PC-3 (cell line): ENCODE data around the gene GAP43. TPM values are rescaled to one million over a fixed set of nuclear protein-coding genes. Genes with fewer than 3 reads are reported as not detected.
"Not testable (repeated sequence)": the region's sequence is repeated elsewhere in the genome, so short reads cannot be mapped to it uniquely, and the experiment has no call there.

Experiments used
- ATAC-seq: fragments of 200-7000 bp; cut with Tn5 transposase; 2 replicates; pipeline ENCODE4 v1.9.1; 2020; ENCODE audit warnings: mild to moderate bottlenecking, moderate library complexity
- BruUV-seq: library from RNA; stranded (reverse); fragments of 400-500 nt; replicated peaks from 2 replicates; lab custom pipeline; 2021; lab: Mats Ljungman, UMichigan
- CTCF ChIA-PET: fragments of 300-600 bp; sonication (Branson Sonifier 250); formaldehyde crosslinking; loops from one replicate; lab custom pipeline; 2022; ENCODE audit warnings: antibody characterized with exemption; lab: Charles Lee
- POLR2A ChIA-PET: fragments of 300-600 bp; sonication (Branson Sonifier 250); formaldehyde crosslinking; loops from one replicate; lab custom pipeline; 2022; ENCODE audit warnings: antibody characterized with exemption; ENCODE audit not compliant: unreplicated experiment; lab: Charles Lee
- DNase-seq: peaks from one replicate; pipeline ENCODE4 v3.0.0-alpha.2; 2015
- H2AFZ ChIP-seq: fragments of 300-600 bp; sonication (generic); 2 replicates; pipeline ENCODE4 v1.6.0; 2016; ENCODE audit warnings: antibody characterized with exemption, low read length
- H3F3A ChIP-seq: fragments of 300-600 bp; sonication (generic); one replicate; pipeline ENCODE4 v1.6.0; 2017; ENCODE audit warnings: antibody characterized with exemption, low read length, control low read depth, mild to moderate bottlenecking; ENCODE audit not compliant: unreplicated experiment
- H3K27ac ChIP-seq: fragments of 300-600 bp; sonication (generic); 2 replicates; pipeline ENCODE4 v1.5.1; 2016; ENCODE audit warnings: mild to moderate bottlenecking, low read length
- H3K27me3 ChIP-seq: fragments of 300-600 bp; sonication (generic); 2 replicates; pipeline ENCODE4 v1.6.1; 2016; ENCODE audit warnings: low read length, mixed read lengths
- H3K36me3 ChIP-seq: fragments of 300-600 bp; sonication (generic); 2 replicates; pipeline ENCODE4 v1.6.1; 2016; ENCODE audit warnings: low read depth, mixed run types, low read length, mixed read lengths
- H3K4me1 ChIP-seq: fragments of 300-600 bp; sonication (generic); 2 replicates; pipeline ENCODE4 v1.5.1; 2016; ENCODE audit warnings: low read length; ENCODE audit not compliant: insufficient read depth
- H3K4me2 ChIP-seq: fragments of 300-600 bp; sonication (generic); 2 replicates; pipeline ENCODE4 v1.6.0; 2016; ENCODE audit warnings: low read length
- H3K4me3 ChIP-seq: fragments of 300-600 bp; sonication (generic); 2 replicates; pipeline ENCODE4 v1.5.1; 2016; ENCODE audit warnings: mild to moderate bottlenecking, low read length, mixed read lengths
- H3K79me2 ChIP-seq: fragments of 300-600 bp; sonication (generic); 2 replicates; pipeline ENCODE4 v1.6.1; 2017; ENCODE audit warnings: low read length, mixed read lengths
- H3K9ac ChIP-seq: fragments of 300-600 bp; sonication (generic); 2 replicates; pipeline ENCODE4 v1.6.0; 2016; ENCODE audit warnings: mild to moderate bottlenecking, low read length
- H3K9me2 ChIP-seq: fragments of 300-600 bp; sonication (generic); replicated peaks from 2 replicates; pipeline ENCODE4 v1.6.1; 2016; ENCODE audit warnings: mixed run types, low read length, mixed read lengths
- H3K9me3 ChIP-seq: fragments of 300-600 bp; sonication (generic); 2 replicates; pipeline ENCODE4 v1.6.1; 2016; ENCODE audit warnings: low read length, mixed read lengths
- H4K20me1 ChIP-seq: fragments of 300-600 bp; sonication (generic); 2 replicates; pipeline ENCODE4 v1.6.1; 2016; ENCODE audit warnings: low read length, mixed read lengths
- EZH2 ChIP-seq: fragments of 300-600 bp; sonication (generic); IDR thresholded peaks from one replicate; pipeline ENCODE4 v1.6.1; 2017; ENCODE audit warnings: antibody characterized with exemption, mild to moderate bottlenecking, low read length; ENCODE audit not compliant: unreplicated experiment
- EZH2phosphoT487 ChIP-seq: fragments of 300-600 bp; sonication (generic); IDR thresholded peaks from 2 replicates; pipeline ENCODE4 v1.6.1; 2018; ENCODE audit warnings: mild to moderate bottlenecking, antibody characterized with exemption, low read length, borderline replicate concordance
- intact Hi-C: fragments of 100-400 bp; cut with micrococcal nuclease; formaldehyde crosslinking; loops from 2 replicates; pipeline ENCODE4 v1.9.0; 2023
- total RNA-seq: library from RNA; depleted of rRNA; stranded (reverse); fragments of >200 nt; gene quantifications from 2 replicates; pipeline ENCODE4 v1.2.3, GENCODE V29; 2014
- TF ChIP-seq, protein P1 (sequence below): fragments of 300-600 bp; sonication (generic); conservative IDR thresholded peaks from 2 replicates; pipeline ENCODE4 v1.5.1; 2017; ENCODE audit warnings: antibody characterized with exemption, low read depth, mild to moderate bottlenecking, low read length

Gene GAP43
- total RNA-seq, 1 experiment from 2014 or later: not detected

DNA sequence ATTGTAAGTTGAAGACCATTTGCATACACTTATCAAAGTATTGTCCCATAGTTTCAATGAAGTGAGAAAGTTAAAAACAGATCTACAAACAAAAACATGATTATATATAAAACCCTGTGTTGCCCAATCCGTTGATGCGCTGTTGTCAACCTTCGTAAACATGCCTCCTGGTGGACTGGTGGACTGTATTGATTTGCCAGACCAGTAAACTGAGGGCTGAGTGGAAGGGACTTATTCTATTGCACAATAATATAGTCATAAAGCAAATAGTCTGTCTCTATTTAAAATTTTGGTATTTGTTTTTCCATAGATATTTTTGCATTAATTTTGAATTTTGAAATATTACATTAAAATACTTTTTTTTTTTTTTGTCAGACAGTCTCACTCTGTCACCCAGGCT lies 102.5 kb downstream of the GAP43 start:
- H3K9me2 ChIP-seq: no peaks in the 10 kb centered on the region
- DNase-seq (no peak), ATAC-seq (no peak)
- no peak overlapping the region for H3K27ac ChIP-seq
- intact Hi-C loops: no loop called here
- H2AFZ ChIP-seq: no peak overlapping the region
- H4K20me1 ChIP-seq: no peaks in the 10 kb centered on the region
- no peak overlapping the region for H3K4me3 ChIP-seq
- H3F3A ChIP-seq: no peaks in the 10 kb centered on the region
- POLR2A ChIA-PET: no interaction called here
- no TSS peak for BruUV-seq
- H3K27me3 ChIP-seq: peaks cover 5% of the 10 kb centered on the region; the same call in 1 of the 2 replicates
- no peaks in the 10 kb centered on the region for H3K79me2 ChIP-seq
- H3K9me3 ChIP-seq: no peaks in the 10 kb centered on the region
- CTCF ChIA-PET: no interaction called here
- no peaks in the 10 kb centered on the region for H3K4me1 ChIP-seq
- H3K9ac ChIP-seq: no peak overlapping the region
- H3K36me3 ChIP-seq: no peaks in the 10 kb centered on the region
- no peak for TF ChIP-seq EZH2phosphoT487
- TF ChIP-seq, protein P1, sequence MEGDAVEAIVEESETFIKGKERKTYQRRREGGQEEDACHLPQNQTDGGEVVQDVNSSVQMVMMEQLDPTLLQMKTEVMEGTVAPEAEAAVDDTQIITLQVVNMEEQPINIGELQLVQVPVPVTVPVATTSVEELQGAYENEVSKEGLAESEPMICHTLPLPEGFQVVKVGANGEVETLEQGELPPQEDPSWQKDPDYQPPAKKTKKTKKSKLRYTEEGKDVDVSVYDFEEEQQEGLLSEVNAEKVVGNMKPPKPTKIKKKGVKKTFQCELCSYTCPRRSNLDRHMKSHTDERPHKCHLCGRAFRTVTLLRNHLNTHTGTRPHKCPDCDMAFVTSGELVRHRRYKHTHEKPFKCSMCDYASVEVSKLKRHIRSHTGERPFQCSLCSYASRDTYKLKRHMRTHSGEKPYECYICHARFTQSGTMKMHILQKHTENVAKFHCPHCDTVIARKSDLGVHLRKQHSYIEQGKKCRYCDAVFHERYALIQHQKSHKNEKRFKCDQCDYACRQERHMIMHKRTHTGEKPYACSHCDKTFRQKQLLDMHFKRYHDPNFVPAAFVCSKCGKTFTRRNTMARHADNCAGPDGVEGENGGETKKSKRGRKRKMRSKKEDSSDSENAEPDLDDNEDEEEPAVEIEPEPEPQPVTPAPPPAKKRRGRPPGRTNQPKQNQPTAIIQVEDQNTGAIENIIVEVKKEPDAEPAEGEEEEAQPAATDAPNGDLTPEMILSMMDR: no peak
- no peak overlapping the region for H3K4me2 ChIP-seq

DNA sequence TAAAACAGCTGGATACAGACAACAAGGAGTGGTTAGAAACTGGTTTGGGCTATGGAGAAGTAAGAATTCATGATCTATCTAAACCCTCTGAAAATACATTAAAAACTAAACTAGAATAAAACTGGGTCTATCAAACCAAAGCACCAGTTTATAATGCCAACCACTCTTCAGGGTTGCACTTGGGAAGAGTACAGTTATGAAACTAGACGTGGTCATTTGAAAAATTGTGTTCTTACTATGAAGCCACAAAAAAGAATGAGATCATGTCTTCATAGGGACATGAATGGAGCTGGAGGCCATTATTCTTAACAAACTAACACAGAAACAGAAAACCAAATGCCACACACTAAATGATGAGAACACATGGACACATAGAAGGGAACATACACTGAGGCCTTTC lies 103.8 kb downstream of the GAP43 start:
- no peak for ATAC-seq
- Histone ChIP-seq H4K20me1 (no peaks in the 10 kb centered on the region), H3K9me2 (no peaks in the 10 kb centered on the region), H2AFZ (no peak overlapping the region), H3K9ac (no peak overlapping the region), H3K4me3 (no peak overlapping the region), H3K36me3 (no peaks in the 10 kb centered on the region), H3K27ac (no peak overlapping the region), H3K9me3 (no peaks in the 10 kb centered on the region), H3K27me3 (peaks cover 4% of the 10 kb centered on the region; the same call in 1 of the 2 replicates), H3K79me2 (no peaks in the 10 kb centered on the region), H3K4me2 (no peak overlapping the region), H3K4me1 (no peaks in the 10 kb centered on the region), H3F3A (no peaks in the 10 kb centered on the region)
- ChIA-PET CTCF (no interaction called here), POLR2A (no interaction called here)
- intact Hi-C loops: no loop called here
- no peak for DNase-seq
- BruUV-seq: no TSS peak
- TF ChIP-seq, protein P1: no peak
- no peak for TF ChIP-seq EZH2phosphoT487
- TF ChIP-seq EZH2: no peak

DNA sequence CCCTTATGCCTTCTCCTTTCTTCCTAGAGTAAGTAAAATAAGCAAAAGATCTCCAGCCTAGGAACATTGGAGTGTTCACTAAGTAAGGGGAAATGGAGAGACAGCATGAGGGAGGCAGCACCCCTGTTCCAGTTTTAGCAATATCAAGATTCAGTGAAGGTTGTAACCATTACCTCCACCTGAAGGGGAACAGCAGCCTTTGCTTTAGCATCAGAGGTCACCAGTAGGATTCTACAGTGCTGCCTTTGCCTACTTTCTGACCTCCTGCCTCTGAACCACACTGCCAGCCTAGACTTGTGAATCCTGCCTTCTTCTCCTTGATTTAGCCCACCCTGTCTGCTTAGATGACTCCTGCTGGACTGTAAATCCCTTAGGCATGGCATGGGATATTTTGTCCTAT lies 104.7 kb downstream of the GAP43 start:
- Histone ChIP-seq H3K4me3 (no peak overlapping the region), H3F3A (no peaks in the 10 kb centered on the region), H3K36me3 (no peaks in the 10 kb centered on the region), H3K79me2 (no peaks in the 10 kb centered on the region), H3K9me2 (no peaks in the 10 kb centered on the region), H3K9me3 (no peaks in the 10 kb centered on the region), H3K27ac (no peak overlapping the region), H3K27me3 (peaks cover 4% of the 10 kb centered on the region; the same call in 1 of the 2 replicates), H2AFZ (no peak overlapping the region), H3K4me1 (no peaks in the 10 kb centered on the region), H3K4me2 (no peak overlapping the region), H4K20me1 (no peaks in the 10 kb centered on the region), H3K9ac (no peak overlapping the region)
- BruUV-seq: no TSS peak
- intact Hi-C loops: no loop called here
- CTCF ChIA-PET: no interaction called here
- ATAC-seq (no peak), DNase-seq (no peak)
- POLR2A ChIA-PET: no interaction called here
- TF ChIP-seq EZH2: no peak
- TF ChIP-seq, protein P1: no peak
- no peak for TF ChIP-seq EZH2phosphoT487

DNA sequence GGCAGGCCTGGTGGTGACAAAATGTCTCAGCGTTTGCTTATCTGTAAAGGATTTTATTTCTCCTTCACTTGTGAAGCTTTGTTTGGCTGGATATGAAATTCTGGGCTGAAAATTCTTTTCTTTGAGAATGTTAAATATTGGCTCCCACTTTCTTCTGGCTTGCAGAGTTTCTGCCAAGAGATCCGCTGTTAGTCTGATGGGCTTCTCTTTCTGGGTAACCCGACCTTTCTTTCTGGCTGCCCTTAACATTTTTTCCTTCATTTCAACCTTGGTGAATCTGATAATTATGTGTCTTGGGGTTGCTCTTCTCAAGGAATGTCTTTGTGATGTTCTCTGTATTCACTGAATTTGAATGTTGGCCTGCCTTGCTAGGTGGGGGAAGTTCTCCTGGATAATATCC lies 113.0 kb downstream of the GAP43 start:
- H2AFZ ChIP-seq, DNase-seq, H3K9ac ChIP-seq, CTCF ChIA-PET, H3K27me3 ChIP-seq, POLR2A ChIA-PET, H3K9me3 ChIP-seq, BruUV-seq, intact Hi-C loops, H3K4me3 ChIP-seq, H3K4me1 ChIP-seq, H3K27ac ChIP-seq, H3K9me2 ChIP-seq, H4K20me1 ChIP-seq, H3K36me3 ChIP-seq, H3F3A ChIP-seq, ATAC-seq, H3K4me2 ChIP-seq, H3K79me2 ChIP-seq: not testable (repeated sequence)
